K562 (cell line): ENCODE results near the gene EHD3. TPM values are rescaled to one million over a fixed set of nuclear protein-coding genes. Genes with fewer than 3 reads are reported as not detected.
A peak's percentile ranks its signal among the peaks of the same experiment; 100 is the strongest.

Source experiments
- ARID3A ChIP-seq: IDR thresholded peaks from 2 replicates; pipeline ENCODE4 v1.6.1; 2012; ENCODE audit warnings: low read depth, low read length, improper control_type of control experiment, borderline replicate concordance
- CAMTA2 ChIP-seq: fragments of 250-450 bp; sonication (Bioruptor Pico); conservative IDR thresholded peaks from 2 replicates; pipeline ENCODE4 v1.5.1; 2022
- CTBP1 ChIP-seq: fragments of 450-650 bp; IDR thresholded peaks from 2 replicates; pipeline ENCODE4 v1.6.1; 2016; ENCODE audit warnings: borderline replicate concordance
- EHMT2 ChIP-seq: fragments of 450-650 bp; IDR thresholded peaks from 2 replicates; pipeline ENCODE4 v1.6.1; 2018; ENCODE audit warnings: antibody characterized with exemption
- ELF2 ChIP-seq: fragments of 250-450 bp; sonication (Bioruptor Pico); IDR thresholded peaks from 2 replicates; pipeline ENCODE4 v1.5.0; 2021; ENCODE audit warnings: mild to moderate bottlenecking
- HMGXB4 ChIP-seq: sonication (generic); formaldehyde crosslinking; IDR thresholded peaks from 2 replicates; pipeline ENCODE4 v1.8.1; 2023; ENCODE audit warnings: mild to moderate bottlenecking, missing genetic modification reagents
- NR2C1 ChIP-seq, 2 experiments: fragments of 450-650 bp; IDR thresholded peaks; 2 replicates each; pipeline ENCODE4 v1.6.1; 2017; ENCODE audit warnings: mild to moderate bottlenecking in 2 of 2, antibody characterized with exemption in 1 of 2, inconsistent platforms in 1 of 2, missing compliant biosample characterization in 1 of 2, missing genetic modification characterization in 1 of 2
- PREB ChIP-seq: sonication (generic); formaldehyde crosslinking; IDR thresholded peaks from 2 replicates; pipeline ENCODE4 v1.8.1; 2023; ENCODE audit warnings: mild to moderate bottlenecking, missing genetic modification reagents
- RAD21 ChIP-seq, 2 experiments: fragments of 250-450 bp in 1 of 2; fragments of 450-650 bp in 1 of 2; sonication (Bioruptor Pico) in 1 of 2; formaldehyde crosslinking in 1 of 2; IDR thresholded peaks in 1 of 2; conservative IDR thresholded peaks in 1 of 2; 2 replicates each; pipeline versions ENCODE4 v1.4.0 to v1.8.0; 2020 to 2022; ENCODE audit warnings: mild to moderate bottlenecking in 2 of 2, moderate library complexity in 1 of 2
- SFPQ ChIP-seq: fragments of 200-400 bp; formaldehyde crosslinking; IDR thresholded peaks from 2 replicates; pipeline ENCODE4 v1.6.1; 2017; ENCODE audit warnings: mild to moderate bottlenecking, low read depth, low read length, moderate library complexity
- SRSF7 ChIP-seq: fragments of 200-400 bp; formaldehyde crosslinking; optimal IDR thresholded peaks from 2 replicates; pipeline ENCODE3; 2017; ENCODE audit warnings: mild to moderate bottlenecking, low read depth, low read length
- STAT5B ChIP-seq: fragments of 250-450 bp; sonication (Bioruptor Pico); IDR thresholded peaks from 2 replicates; pipeline ENCODE4 v1.8.0; 2021; ENCODE audit warnings: mild to moderate bottlenecking, inconsistent platforms
- TBL1XR1 ChIP-seq, 2 experiments: IDR thresholded peaks; 2 replicates each; pipeline ENCODE4 v1.6.1; 2012; ENCODE audit warnings: improper control_type of control experiment in 2 of 2, low read length in 2 of 2, mild to moderate bottlenecking in 1 of 2
- THAP12 ChIP-seq: fragments of 250-450 bp; sonication (Bioruptor Pico); IDR thresholded peaks from 2 replicates; pipeline ENCODE4 v1.9.0; 2021; ENCODE audit warnings: mild to moderate bottlenecking, inconsistent platforms
- YY1 ChIP-seq, 3 experiments: IDR thresholded peaks; 2 replicates each; pipeline ENCODE4 v1.6.1; 2011; ENCODE audit warnings: low read length in 2 of 3, mild to moderate bottlenecking in 2 of 3, moderate library complexity in 2 of 3, borderline replicate concordance in 1 of 3, control low read depth in 1 of 3, low read depth in 1 of 3; ENCODE audit not compliant: insufficient read depth in 3 of 3, insufficient replicate concordance in 2 of 3, control insufficient read depth in 1 of 3, insufficient read length in 1 of 3; ENCODE audit errors: extremely low read depth in 1 of 3
- polyA plus RNA-seq, 8 experiments: library from polyadenylated mRNA; depleted of rRNA in 4 of 8; stranded (reverse) in 5 of 8; unstranded in 3 of 8; fragments of >200 nt; fragmentation: Nextera tagmentation in 2 of 8; fragmentation: Illumina TruSeq in 1 of 8; extraction: Ambion mirVana in 2 of 8; extraction: Trizol in 1 of 8; gene quantifications; 2 replicates each; pipeline versions ENCODE4 v1.2.1 to v1.2.3, GENCODE V29; 2011 to 2014; ENCODE audit warnings: inconsistent platforms in 1 of 8, missing spikeins in 1 of 8
- total RNA-seq, 7 experiments: library from RNA; depleted of rRNA in 6 of 7; stranded (reverse); fragments of >200 nt in 6 of 7; fragmentation: Illumina TruSeq in 2 of 7; extraction: Trizol in 2 of 7; gene quantifications; 2 replicates each; pipeline versions ENCODE4 v1.2.1 to v1.2.3, GENCODE V29; 2011 to 2021; ENCODE audit warnings: low replicate concordance in 1 of 7

Gene EHD3
- total and polyA plus RNA-seq, 9 of the 15 experiments (the other 6 are each of a cell fraction or from before 2014, with no cell fraction given): under 0.01 to 0.04 (median 0.03) TPM; not detected in 3

- TF ChIP-seq ARID3A: no peak
- no peak for TF ChIP-seq SRSF7
- TF ChIP-seq CTBP1: peak; percentile 59; the same call in 1 of the 2 replicates
- TF ChIP-seq ELF2 (CRISPR knock-in tag): no peak
- no peak for TF ChIP-seq THAP12 (CRISPR knock-in tag)
- TF ChIP-seq CAMTA2 (CRISPR knock-in tag): no peak
- peak; percentile 86 to 99 (median 99) for TF ChIP-seq YY1 (IDR thresholded peaks at IDR 0.05; ENCODE audit: borderline replicate concordance in 1 of 3, control insufficient read depth in 1 of 3, extremely low read depth in 1 of 3, insufficient read depth in 3 of 3, insufficient read length in 1 of 3, insufficient replicate concordance in 2 of 3, low read depth in 1 of 3, low read length in 2 of 3)
- no peak for TF ChIP-seq HMGXB4 (CRISPR knock-in tag)
- 0 out of 4 replicates have a peak, but pooled peaks of 1 of the 2 experiments have one; percentile 18 for TF ChIP-seq RAD21 (CRISPR knock-in tag; conservative IDR thresholded peaks at IDR 0.05 in 1 of 2, IDR thresholded peaks at IDR 0.05 in 1 of 2)
- TF ChIP-seq SFPQ: no peak
- no peak for TF ChIP-seq NR2C1 (IDR thresholded peaks at IDR 0.05)
- TF ChIP-seq NR2C1 (tag; IDR thresholded peaks at IDR 0.05): peak; percentile 48; the same call in 1 of the 2 replicates
- no peak for TF ChIP-seq TBL1XR1 (IDR thresholded peaks at IDR 0.05; ENCODE audit: low read length in 2 of 2)
- no peak for TF ChIP-seq PREB (CRISPR knock-in tag)
- TF ChIP-seq STAT5B (CRISPR knock-in tag): no peak
- TF ChIP-seq EHMT2: no peak
Measured at GRCh38 chr2:31233741-31234682, at the start of gene EHD3 (continued).
